GM10248 (cell line): Measurements from ENCODE around the gene LYPD6B.

ENCODE experiments used
- CTCF ChIA-PET: fragments of 300-600 bp; sonication (Branson Sonifier 250); formaldehyde crosslinking; extraction: SDS; loops from one replicate; lab custom pipeline; 2021; ENCODE audit warnings: antibody characterized with exemption; lab: Yijun Ruan, JAX
- POLR2A ChIA-PET: fragments of 350-650 bp; sonication (Branson Sonifier 250); formaldehyde crosslinking; extraction: SDS; loops from one replicate; lab custom pipeline; 2020; ENCODE audit warnings: antibody characterized with exemption; lab: Yijun Ruan, JAX
- DNase-seq: peaks from one replicate; pipeline ENCODE4 v3.0.0; 2012; ENCODE audit errors: extremely low spot score
- TF ChIP-seq, protein P1 (sequence below): IDR thresholded peaks from 2 replicates; pipeline ENCODE4 v1.5.1; 2012; ENCODE audit warnings: mild to moderate bottlenecking, low read depth; ENCODE audit errors: extremely low read depth, missing control alignments, control extremely low read depth

The LYPD6B gene

DNA sequence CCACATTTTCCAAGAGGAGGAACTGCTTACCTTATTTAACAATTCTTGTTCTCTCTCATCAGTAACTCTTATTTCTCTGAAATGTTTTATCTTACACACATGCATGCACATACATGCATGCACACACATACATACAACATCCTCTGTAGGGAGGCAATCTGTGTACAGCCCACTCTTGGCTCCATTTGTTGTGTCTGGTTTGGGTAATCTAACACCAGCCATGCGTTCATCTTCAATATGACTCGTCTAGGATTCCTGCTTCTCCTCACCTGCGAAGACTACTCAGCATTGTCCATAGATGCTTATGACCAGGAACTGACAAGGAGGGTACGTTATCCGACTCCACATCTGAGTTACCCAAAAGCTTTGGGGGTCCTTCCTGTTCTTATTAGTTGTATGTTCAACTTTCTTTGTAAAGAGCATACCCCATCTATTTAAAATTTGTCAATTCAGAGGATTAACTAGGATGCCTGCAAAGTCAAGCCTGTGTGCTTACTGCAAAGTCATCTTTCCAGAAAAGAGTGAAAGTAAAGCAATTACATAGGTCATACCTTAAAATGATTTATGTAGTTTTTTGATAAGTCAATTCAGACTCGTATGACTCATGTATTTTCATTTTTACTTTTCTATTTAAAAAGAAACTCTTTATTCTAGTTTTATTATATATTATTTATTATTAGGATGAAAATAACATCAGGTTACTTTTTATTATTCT is 18.2 kb downstream of the LYPD6B start:
- TF ChIP-seq, protein P1, sequence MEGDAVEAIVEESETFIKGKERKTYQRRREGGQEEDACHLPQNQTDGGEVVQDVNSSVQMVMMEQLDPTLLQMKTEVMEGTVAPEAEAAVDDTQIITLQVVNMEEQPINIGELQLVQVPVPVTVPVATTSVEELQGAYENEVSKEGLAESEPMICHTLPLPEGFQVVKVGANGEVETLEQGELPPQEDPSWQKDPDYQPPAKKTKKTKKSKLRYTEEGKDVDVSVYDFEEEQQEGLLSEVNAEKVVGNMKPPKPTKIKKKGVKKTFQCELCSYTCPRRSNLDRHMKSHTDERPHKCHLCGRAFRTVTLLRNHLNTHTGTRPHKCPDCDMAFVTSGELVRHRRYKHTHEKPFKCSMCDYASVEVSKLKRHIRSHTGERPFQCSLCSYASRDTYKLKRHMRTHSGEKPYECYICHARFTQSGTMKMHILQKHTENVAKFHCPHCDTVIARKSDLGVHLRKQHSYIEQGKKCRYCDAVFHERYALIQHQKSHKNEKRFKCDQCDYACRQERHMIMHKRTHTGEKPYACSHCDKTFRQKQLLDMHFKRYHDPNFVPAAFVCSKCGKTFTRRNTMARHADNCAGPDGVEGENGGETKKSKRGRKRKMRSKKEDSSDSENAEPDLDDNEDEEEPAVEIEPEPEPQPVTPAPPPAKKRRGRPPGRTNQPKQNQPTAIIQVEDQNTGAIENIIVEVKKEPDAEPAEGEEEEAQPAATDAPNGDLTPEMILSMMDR = no peak
- DNase-seq = no peak
- ChIA-PET CTCF (interaction anchor here (1.7 kb wide), 1 partner anchor 40 kb away, joined by 6 read pairs; no protein-coding TSS in a partner anchor), POLR2A (no interaction called here)

DNA sequence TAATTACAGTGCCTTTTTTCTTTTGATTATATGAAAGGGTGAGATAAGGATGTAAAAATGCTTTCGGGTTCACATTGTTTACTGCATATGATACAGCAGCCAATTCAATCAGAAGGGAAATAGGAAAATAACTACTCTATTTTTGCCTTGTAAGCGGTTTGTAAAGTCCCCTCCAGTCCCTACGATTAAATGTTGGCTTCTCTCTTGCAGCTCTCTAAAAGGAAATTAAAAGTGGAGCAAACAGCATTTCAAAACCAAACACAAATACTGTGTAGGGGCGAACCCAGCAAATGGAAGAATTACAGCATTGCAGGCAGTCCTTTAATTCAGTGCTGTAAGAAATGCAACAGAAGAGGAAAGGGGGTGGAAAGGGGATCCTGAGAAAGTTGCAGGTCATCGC is 18.9 kb downstream of the LYPD6B start:
- ChIA-PET POLR2A (no interaction called here), CTCF (interaction anchor here (1.7 kb wide), 1 partner anchor 41 kb away, joined by 6 read pairs; no protein-coding TSS in a partner anchor)
- no peak for DNase-seq
- TF ChIP-seq, protein P1 = no peak

DNA sequence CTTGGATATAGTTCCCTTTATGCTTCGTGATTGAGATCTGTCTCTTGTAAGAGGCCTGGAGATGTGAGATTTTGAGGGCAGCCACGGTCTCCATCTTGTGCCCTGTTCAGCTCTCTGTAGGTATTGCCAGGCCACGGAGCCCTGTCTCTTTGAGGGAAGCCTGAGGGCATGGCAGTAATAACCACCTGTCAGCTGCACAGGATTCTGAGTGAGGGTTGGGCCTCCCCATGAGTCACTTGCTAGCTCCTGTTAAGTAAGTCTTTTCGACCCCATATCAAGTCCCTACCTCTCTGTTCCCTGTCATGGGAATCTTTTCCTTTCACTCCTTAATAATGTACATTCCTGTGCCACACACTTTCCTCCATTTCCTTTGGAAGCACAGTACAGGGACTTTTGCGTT is 20.4 kb downstream of the LYPD6B start:
- DNase-seq = no peak
- ChIA-PET CTCF (no interaction called here), POLR2A (no interaction called here)
- TF ChIP-seq, protein P1 = no peak

DNA sequence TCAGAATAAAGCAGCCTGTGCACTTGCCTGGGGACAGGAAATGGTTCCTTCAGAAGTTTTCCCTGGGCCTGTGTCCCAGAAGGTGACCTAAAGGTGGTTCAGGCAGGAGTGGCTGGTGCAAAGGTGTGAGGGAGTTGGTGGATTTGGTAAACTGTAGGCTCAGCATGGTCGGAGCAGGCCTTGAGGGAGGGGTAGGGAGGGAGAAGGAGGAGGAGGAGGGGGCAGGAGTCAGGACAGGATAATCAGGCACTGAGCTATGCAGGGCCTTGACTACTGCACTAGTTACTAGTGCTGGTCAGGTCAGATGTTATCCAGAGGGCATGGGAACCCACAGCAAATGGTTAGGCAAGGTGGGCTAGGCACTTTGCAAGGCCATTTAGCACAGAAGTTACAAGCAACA is 21.3 kb downstream of the LYPD6B start:
- CTCF ChIA-PET = no interaction called here

DNA sequence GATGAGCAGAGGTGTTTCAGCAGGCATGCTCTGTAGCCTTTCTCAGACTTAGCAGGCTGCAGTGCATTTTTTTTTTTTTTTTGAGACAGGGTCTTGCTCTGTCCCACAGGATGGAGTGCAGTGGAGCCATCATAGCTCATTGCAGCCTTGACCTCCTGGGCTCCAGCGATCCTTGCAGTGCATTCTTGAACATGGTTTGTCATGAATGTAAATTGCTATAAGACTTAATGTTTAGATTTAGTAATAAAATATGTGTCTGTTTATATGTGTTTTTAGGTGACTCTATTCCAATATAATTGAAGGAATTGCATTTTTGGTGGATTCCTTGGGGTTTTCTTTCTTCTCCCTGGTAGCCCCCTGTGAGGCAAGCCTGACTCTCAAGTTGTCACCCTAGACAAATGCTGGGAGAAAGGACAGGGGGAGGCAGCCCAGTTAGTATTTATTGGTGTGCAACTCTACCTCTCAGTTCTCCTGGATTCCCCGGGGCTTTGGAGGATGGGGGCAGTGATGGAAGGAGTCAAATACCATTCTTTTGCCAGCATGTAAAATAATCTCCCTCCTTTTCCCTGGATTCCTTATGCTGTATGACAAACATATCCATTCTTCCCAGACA is 22.7 kb downstream of the LYPD6B start:
- TF ChIP-seq, protein P1 = no peak
- DNase-seq = no peak
- ChIA-PET CTCF (interaction anchor here (1.0 kb wide), 1 partner anchor 14 kb away, joined by 3 read pairs; no protein-coding TSS in a partner anchor), POLR2A (no interaction called here)

More for the DNA sequence above, 21.3 kb downstream of the LYPD6B start:
- DNase-seq = no peak
- TF ChIP-seq, protein P1 = no peak
- POLR2A ChIA-PET = no interaction called here

DNA sequence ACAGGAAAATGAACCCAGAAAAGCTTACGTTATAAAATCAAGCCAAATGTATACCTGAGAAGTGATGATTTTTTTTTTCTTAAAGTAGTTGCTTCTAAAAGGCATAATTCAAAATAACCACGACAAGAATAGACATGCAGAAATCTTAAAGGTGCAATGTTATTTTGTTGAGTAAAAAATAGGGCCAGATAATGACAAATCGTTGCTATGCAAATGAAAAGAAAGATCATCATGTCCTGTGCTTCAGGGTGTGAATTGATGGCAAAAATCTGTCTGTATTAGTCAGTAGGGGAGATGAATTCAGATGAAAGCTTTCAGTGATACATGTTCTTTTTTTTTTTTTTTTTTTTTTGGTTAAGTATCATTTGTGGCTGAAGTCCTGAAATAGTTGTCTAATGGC is 24.0 kb downstream of the LYPD6B start:
- no peak for DNase-seq
- POLR2A ChIA-PET = no interaction called here
- CTCF ChIA-PET = interaction anchor here (1.3 kb wide), 1 partner anchor 21 kb away, joined by 4 read pairs; no protein-coding TSS in a partner anchor
- TF ChIP-seq, protein P1 = no peak
